ENCODE measurements around the gene MYG1. TPM values are rescaled to one million over a fixed set of nuclear protein-coding genes. Genes with fewer than 3 reads are reported as not detected.

MYG1 gene
- total RNA-seq, 1 experiment from 2014 or later = 91.8 TPM

- H4K91ac ChIP-seq (ENCODE audit: insufficient read length, low read depth, low read length) = no peak overlapping the region
- H3K9ac ChIP-seq (ENCODE audit: extremely low read depth, insufficient read length, low read length) = no peak overlapping the region
- no peak overlapping the region for H3K23ac ChIP-seq (ENCODE audit: insufficient read length, low read depth, low read length)
- H4K20me1 ChIP-seq (ENCODE audit: control insufficient read depth, insufficient read depth, insufficient read length) = no peaks in the 10 kb centered on the region
- Mint-ChIP-seq H3K4me1 (peaks cover 29 to 48% of the 10 kb centered on the region in 2 experiments), H3K9me3 (no peaks in the 10 kb centered on the region; a peak in 1 of 5 replicates), H3K27ac (peak overlapping the region in 2 of 3 experiments; percentile 18 to 89; a peak in 1 of 7 replicates), H3K27me3 (ENCODE audit: low read depth) (peaks cover 71% of the 10 kb centered on the region), H3K4me3 (peak overlapping the region; percentile 55 to 82), H3K36me3 (ENCODE audit: insufficient read depth in 1 of 3, low read depth in 3 of 3) (peaks cover 0 to 4% (median 3%) of the 10 kb centered on the region in 3 experiments; a peak in 4 of 7 replicates)
- WGBS (ENCODE audit: extremely low coverage, insufficient read length, low lambda C conversion rate) = no CpG with 5 or more reads among the region's 69 CpGs
- peak overlapping the region; percentile 60 for H3K18ac ChIP-seq (ENCODE audit: insufficient read length, low read depth, low read length)
- no peak overlapping the region for H3K27ac ChIP-seq (ENCODE audit: insufficient read length, low read depth, low read length)
- H2AFZ ChIP-seq (ENCODE audit: low read length) = no peak overlapping the region
- no peaks in the 10 kb centered on the region for H3K79me2 ChIP-seq (ENCODE audit: insufficient read depth, low read length)
- H2BK5ac ChIP-seq (ENCODE audit: insufficient read length, low read length) = no peak overlapping the region
- no peak overlapping the region for H2AK5ac ChIP-seq (ENCODE audit: insufficient read length, low read length)
- no peaks in the 10 kb centered on the region for H3K9me3 ChIP-seq (ENCODE audit: control insufficient read depth, low read depth, low read length)
- H3K23me2 ChIP-seq (ENCODE audit: insufficient read length, low read depth, low read length, poor library complexity, severe bottlenecking) = peaks cover 20% of the 10 kb centered on the region
- H3K4ac ChIP-seq (ENCODE audit: low read depth, low read length) = no peak overlapping the region
- no peak overlapping the region for H3K56ac ChIP-seq (ENCODE audit: insufficient read length, low read depth, low read length)
- no peaks in the 10 kb centered on the region for H3K4me1 ChIP-seq (ENCODE audit: insufficient read depth, low read length)
- H3T11ph ChIP-seq (ENCODE audit: low read length) = no peak overlapping the region
- no peak overlapping the region for H2BK20ac ChIP-seq (ENCODE audit: low read depth, low read length, poor library complexity, severe bottlenecking)
- peak overlapping the region; percentile 52; the same call in 1 of the 2 replicates for H3K14ac ChIP-seq (ENCODE audit: insufficient read depth, low read length)
- H3K4me2 ChIP-seq (ENCODE audit: insufficient read depth, insufficient read length, low read length) = peak overlapping the region; percentile 67
- no peak overlapping the region for H2BK15ac ChIP-seq (ENCODE audit: low read depth, low read length)
- no peak overlapping the region for H2BK12ac ChIP-seq (ENCODE audit: insufficient read length, low read depth, low read length)
- H2BK120ac ChIP-seq (ENCODE audit: low read depth, low read length, poor library complexity, severe bottlenecking) = no peak overlapping the region
- peak; percentile 91 for DNase-seq
- H4K5ac ChIP-seq (ENCODE audit: insufficient read length, low read depth, low read length) = no peak overlapping the region
- TF ChIP-seq CTCF (conservative IDR thresholded peaks at IDR 0.05) = peak; percentile 79
- peaks cover 13% of the 10 kb centered on the region; the same call in 1 of the 2 replicates for H3K27me3 ChIP-seq (ENCODE audit: insufficient read depth, low read length)
- H4K8ac ChIP-seq (replicated peaks; ENCODE audit: insufficient read length, low read depth, low read length) = no peak overlapping the region
- no peaks in the 10 kb centered on the region for H3K79me1 ChIP-seq (ENCODE audit: insufficient read depth, low read depth, low read length, poor library complexity, severe bottlenecking)
Measured at GRCh38 chr12:53324779-53325510, 25.4 kb downstream of the MYG1 start.

Data from H9 (cell line).